ENCODE measurements around the gene CRAMP1.

DNA sequence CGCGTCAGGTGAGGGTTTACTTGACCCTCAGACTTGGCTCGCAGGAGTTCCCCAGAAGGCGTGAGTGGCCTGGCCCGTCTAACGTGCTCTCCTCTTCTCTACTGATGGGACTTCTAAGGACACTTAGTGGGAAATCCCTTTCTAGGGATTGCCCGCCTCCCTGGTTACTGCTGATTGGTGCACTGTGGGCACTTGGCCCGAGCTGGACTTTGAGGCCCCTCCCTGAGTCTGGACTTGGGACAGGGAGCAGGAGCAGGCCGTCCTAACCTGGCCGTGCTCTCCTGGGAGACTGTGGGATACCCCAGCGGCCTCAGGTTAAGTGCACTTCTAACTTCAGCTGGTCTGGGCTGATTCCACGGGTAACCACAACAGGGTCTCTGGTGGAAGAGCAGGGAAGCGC lies 15.0 kb upstream of the CRAMP1 start:
- TF ChIP-seq, protein P1, sequence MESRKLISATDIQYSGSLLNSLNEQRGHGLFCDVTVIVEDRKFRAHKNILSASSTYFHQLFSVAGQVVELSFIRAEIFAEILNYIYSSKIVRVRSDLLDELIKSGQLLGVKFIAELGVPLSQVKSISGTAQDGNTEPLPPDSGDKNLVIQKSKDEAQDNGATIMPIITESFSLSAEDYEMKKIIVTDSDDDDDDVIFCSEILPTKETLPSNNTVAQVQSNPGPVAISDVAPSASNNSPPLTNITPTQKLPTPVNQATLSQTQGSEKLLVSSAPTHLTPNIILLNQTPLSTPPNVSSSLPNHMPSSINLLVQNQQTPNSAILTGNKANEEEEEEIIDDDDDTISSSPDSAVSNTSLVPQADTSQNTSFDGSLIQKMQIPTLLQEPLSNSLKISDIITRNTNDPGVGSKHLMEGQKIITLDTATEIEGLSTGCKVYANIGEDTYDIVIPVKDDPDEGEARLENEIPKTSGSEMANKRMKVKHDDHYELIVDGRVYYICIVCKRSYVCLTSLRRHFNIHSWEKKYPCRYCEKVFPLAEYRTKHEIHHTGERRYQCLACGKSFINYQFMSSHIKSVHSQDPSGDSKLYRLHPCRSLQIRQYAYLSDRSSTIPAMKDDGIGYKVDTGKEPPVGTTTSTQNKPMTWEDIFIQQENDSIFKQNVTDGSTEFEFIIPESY (IDR thresholded peaks at IDR 0.05; ENCODE audit: borderline replicate concordance, low read depth), result no peak
- TF ChIP-seq, protein P2, sequence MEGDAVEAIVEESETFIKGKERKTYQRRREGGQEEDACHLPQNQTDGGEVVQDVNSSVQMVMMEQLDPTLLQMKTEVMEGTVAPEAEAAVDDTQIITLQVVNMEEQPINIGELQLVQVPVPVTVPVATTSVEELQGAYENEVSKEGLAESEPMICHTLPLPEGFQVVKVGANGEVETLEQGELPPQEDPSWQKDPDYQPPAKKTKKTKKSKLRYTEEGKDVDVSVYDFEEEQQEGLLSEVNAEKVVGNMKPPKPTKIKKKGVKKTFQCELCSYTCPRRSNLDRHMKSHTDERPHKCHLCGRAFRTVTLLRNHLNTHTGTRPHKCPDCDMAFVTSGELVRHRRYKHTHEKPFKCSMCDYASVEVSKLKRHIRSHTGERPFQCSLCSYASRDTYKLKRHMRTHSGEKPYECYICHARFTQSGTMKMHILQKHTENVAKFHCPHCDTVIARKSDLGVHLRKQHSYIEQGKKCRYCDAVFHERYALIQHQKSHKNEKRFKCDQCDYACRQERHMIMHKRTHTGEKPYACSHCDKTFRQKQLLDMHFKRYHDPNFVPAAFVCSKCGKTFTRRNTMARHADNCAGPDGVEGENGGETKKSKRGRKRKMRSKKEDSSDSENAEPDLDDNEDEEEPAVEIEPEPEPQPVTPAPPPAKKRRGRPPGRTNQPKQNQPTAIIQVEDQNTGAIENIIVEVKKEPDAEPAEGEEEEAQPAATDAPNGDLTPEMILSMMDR (IDR thresholded peaks at IDR 0.05), result no peak
- TF ChIP-seq JUND (IDR thresholded peaks at IDR 0.05), result no peak
- no peak for TF ChIP-seq POLR2AphosphoS5 (IDR thresholded peaks at IDR 0.05; ENCODE audit: low read depth, low read length)
- TF ChIP-seq, protein P3, sequence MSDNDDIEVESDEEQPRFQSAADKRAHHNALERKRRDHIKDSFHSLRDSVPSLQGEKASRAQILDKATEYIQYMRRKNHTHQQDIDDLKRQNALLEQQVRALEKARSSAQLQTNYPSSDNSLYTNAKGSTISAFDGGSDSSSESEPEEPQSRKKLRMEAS (IDR thresholded peaks at IDR 0.05; ENCODE audit: low read depth), result no peak
- no peak for TF ChIP-seq TEAD4 (IDR thresholded peaks at IDR 0.05; ENCODE audit: borderline replicate concordance, insufficient read depth)
- TF ChIP-seq SMC3 (IDR thresholded peaks at IDR 0.05; ENCODE audit: low read depth, low read length), result no peak
- TF ChIP-seq, protein P4, sequence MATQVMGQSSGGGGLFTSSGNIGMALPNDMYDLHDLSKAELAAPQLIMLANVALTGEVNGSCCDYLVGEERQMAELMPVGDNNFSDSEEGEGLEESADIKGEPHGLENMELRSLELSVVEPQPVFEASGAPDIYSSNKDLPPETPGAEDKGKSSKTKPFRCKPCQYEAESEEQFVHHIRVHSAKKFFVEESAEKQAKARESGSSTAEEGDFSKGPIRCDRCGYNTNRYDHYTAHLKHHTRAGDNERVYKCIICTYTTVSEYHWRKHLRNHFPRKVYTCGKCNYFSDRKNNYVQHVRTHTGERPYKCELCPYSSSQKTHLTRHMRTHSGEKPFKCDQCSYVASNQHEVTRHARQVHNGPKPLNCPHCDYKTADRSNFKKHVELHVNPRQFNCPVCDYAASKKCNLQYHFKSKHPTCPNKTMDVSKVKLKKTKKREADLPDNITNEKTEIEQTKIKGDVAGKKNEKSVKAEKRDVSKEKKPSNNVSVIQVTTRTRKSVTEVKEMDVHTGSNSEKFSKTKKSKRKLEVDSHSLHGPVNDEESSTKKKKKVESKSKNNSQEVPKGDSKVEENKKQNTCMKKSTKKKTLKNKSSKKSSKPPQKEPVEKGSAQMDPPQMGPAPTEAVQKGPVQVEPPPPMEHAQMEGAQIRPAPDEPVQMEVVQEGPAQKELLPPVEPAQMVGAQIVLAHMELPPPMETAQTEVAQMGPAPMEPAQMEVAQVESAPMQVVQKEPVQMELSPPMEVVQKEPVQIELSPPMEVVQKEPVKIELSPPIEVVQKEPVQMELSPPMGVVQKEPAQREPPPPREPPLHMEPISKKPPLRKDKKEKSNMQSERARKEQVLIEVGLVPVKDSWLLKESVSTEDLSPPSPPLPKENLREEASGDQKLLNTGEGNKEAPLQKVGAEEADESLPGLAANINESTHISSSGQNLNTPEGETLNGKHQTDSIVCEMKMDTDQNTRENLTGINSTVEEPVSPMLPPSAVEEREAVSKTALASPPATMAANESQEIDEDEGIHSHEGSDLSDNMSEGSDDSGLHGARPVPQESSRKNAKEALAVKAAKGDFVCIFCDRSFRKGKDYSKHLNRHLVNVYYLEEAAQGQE (IDR thresholded peaks at IDR 0.05; ENCODE audit: low read depth, low read length), result no peak
- TF ChIP-seq, protein P5, sequence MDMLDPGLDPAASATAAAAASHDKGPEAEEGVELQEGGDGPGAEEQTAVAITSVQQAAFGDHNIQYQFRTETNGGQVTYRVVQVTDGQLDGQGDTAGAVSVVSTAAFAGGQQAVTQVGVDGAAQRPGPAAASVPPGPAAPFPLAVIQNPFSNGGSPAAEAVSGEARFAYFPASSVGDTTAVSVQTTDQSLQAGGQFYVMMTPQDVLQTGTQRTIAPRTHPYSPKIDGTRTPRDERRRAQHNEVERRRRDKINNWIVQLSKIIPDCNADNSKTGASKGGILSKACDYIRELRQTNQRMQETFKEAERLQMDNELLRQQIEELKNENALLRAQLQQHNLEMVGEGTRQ (IDR thresholded peaks at IDR 0.05; ENCODE audit: borderline replicate concordance, low read depth, low read length), result no peak
- TF ChIP-seq NRF1 (IDR thresholded peaks at IDR 0.05; ENCODE audit: low read depth, low read length), result no peak
- no peak for TF ChIP-seq ELF1 (IDR thresholded peaks at IDR 0.05)
- TF ChIP-seq RAD21 (IDR thresholded peaks at IDR 0.05; ENCODE audit: low read length), result no peak

All from SK-N-SH (cell line).